ENCODE measurements around the gene EIF4EBP3. TPM values are rescaled to one million over a fixed set of nuclear protein-coding genes. Genes with fewer than 3 reads are reported as not detected.

EIF4EBP3 gene
- total RNA-seq, 4 donors from 2014 or later: 19.2 to 46.1 (median 30.3) TPM

DNA sequence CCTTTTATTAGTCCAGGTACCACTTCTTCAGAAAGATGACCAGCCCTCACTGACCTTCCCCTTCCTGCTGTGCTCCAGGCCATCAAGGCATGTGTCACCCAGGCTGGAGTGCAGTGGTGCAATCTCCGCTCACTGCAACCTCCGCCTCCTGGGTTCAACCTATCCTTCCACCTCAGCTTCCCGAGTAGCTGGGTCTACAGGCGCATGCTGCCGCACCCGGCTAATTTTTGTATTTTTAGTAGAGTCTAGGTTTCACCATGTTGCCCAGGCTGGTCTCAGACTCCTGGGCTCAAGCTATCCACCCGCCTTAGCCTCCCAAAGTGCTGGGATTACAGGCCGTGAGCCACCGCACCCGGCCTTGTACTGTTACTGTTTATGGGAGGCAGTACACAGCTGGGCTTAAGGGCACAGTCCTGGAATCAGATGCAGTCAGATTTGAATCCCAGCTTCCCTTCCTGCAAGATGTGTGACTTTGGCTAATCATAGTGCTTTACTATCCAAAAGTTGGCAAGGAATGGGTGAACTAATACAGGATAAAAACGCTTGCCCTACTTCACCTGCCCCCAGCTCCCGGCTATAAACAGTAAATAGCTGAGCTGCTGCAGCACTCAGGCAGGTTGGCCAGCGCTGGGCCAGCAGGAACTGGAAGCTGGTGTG is 483 bp upstream of the EIF4EBP3 start:
- peaks cover 55% of the 10 kb centered on the region for H3K36me3 ChIP-seq
- H3K4me3 ChIP-seq: peak overlapping the region; percentile 60

GRCh38 chr5:140548300-140548688 is 832 bp downstream of the EIF4EBP3 start:
- 6% methylated on average over 5 of the region's 5 CpGs for WGBS
- Histone ChIP-seq H3K4me3 (peak overlapping the region; percentile 60), H3K27ac (peak overlapping the region; percentile 97), H3K36me3 (peaks cover 45% of the 10 kb centered on the region), H3K9me3 (no peaks in the 10 kb centered on the region), H3K27me3 (no peaks in the 10 kb centered on the region), H3K4me1 (peaks cover 39% of the 10 kb centered on the region)
- TF ChIP-seq, protein P1, sequence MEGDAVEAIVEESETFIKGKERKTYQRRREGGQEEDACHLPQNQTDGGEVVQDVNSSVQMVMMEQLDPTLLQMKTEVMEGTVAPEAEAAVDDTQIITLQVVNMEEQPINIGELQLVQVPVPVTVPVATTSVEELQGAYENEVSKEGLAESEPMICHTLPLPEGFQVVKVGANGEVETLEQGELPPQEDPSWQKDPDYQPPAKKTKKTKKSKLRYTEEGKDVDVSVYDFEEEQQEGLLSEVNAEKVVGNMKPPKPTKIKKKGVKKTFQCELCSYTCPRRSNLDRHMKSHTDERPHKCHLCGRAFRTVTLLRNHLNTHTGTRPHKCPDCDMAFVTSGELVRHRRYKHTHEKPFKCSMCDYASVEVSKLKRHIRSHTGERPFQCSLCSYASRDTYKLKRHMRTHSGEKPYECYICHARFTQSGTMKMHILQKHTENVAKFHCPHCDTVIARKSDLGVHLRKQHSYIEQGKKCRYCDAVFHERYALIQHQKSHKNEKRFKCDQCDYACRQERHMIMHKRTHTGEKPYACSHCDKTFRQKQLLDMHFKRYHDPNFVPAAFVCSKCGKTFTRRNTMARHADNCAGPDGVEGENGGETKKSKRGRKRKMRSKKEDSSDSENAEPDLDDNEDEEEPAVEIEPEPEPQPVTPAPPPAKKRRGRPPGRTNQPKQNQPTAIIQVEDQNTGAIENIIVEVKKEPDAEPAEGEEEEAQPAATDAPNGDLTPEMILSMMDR (IDR thresholded peaks at IDR 0.05): no peak
- no peak for TF ChIP-seq POLR2AphosphoS5 (IDR thresholded peaks at IDR 0.05)
- no peak for TF ChIP-seq EP300 (IDR thresholded peaks at IDR 0.05)
- no peak for TF ChIP-seq POLR2A (IDR thresholded peaks at IDR 0.05)
- DNase-seq (ENCODE audit: low spot score in 2 of 2): no peak

More for the DNA sequence above, 483 bp upstream of the EIF4EBP3 start:
- DNase-seq (ENCODE audit: low spot score in 2 of 2): peak in 1 of 2 donors; percentile 66
- peak overlapping the region; percentile 97 for H3K27ac ChIP-seq
- no peaks in the 10 kb centered on the region for H3K9me3 ChIP-seq
- H3K27me3 ChIP-seq: no peaks in the 10 kb centered on the region
- TF ChIP-seq POLR2A (IDR thresholded peaks at IDR 0.05) (no peak), POLR2AphosphoS5 (IDR thresholded peaks at IDR 0.05) (no peak), EP300 (IDR thresholded peaks at IDR 0.05) (no peak)
- TF ChIP-seq, protein P1 (IDR thresholded peaks at IDR 0.05): no peak
- WGBS: 46% methylated on average over 11 of the region's 13 CpGs
- peaks cover 39% of the 10 kb centered on the region for H3K4me1 ChIP-seq

GRCh38 chr5:140548791-140549190 is 1.3 kb downstream of the EIF4EBP3 start:
- peak in 1 of 2 donors; percentile 66 for DNase-seq (ENCODE audit: low spot score in 2 of 2)
- H3K27me3 ChIP-seq: no peaks in the 10 kb centered on the region
- H3K4me1 ChIP-seq: peaks cover 39% of the 10 kb centered on the region
- no peaks in the 10 kb centered on the region for H3K9me3 ChIP-seq
- H3K27ac ChIP-seq: peak overlapping the region; percentile 97
- H3K36me3 ChIP-seq: peaks cover 40% of the 10 kb centered on the region
- TF ChIP-seq EP300 (IDR thresholded peaks at IDR 0.05): no peak
- TF ChIP-seq POLR2AphosphoS5 (IDR thresholded peaks at IDR 0.05): no peak
- TF ChIP-seq, protein P1 (IDR thresholded peaks at IDR 0.05): no peak
- no peak for TF ChIP-seq POLR2A (IDR thresholded peaks at IDR 0.05)
- 89% methylated on average over 5 of the region's 7 CpGs for WGBS
- peak overlapping the region; percentile 60 for H3K4me3 ChIP-seq

DNA sequence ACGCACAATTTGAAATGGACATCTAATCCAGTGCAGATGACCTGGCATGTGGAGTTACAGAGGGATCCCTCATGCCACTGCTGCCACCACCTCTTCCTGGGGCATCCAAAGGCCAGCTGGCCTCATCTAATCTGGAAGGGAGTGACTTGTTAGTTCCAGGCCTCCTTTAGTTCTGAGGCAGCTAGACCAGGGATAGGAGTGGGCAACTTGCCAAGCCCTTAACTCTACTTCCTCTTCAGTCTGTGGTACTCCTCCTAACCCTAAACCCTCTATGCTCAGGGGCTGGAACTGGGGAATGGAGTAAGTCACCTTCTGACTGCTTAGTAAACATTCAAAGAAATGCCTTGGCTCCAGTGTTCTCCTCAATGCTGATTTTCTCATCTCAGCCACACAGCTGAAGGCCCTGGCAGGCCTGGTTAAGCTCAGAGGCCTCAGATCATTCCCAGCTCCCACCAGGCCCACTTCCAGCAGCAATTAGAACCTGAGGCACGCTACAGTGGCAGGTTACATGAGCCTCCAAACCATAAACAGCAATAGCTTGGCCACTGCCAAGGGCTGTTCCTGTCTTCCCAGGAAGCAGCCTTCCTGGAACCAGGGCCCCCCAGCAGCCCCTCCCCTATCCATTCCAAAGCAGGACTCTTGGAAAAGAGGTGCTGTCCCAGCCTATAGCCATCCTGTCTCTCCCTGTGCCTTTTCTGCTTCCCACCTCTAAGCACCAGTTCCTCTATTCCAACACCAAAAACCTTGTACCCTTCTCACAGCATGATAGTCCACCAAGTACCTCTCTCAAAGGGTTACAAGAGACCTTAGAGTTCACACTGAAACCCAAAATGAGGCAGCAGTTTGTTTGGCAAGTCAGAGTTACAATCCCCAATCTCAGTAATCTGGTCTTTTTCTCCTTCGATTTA is 2.0 kb downstream of the EIF4EBP3 start:
- peak; percentile 69 to 82 for DNase-seq (ENCODE audit: low spot score in 2 of 2)
- Histone ChIP-seq H3K36me3 (peaks cover 34% of the 10 kb centered on the region), H3K27ac (peak overlapping the region; percentile 97), H3K9me3 (no peaks in the 10 kb centered on the region), H3K4me3 (no peak overlapping the region), H3K4me1 (peaks cover 44% of the 10 kb centered on the region), H3K27me3 (no peaks in the 10 kb centered on the region)
- 56% methylated on average over 2 of the region's 3 CpGs for WGBS
- TF ChIP-seq POLR2A (IDR thresholded peaks at IDR 0.05): no peak
- no peak for TF ChIP-seq POLR2AphosphoS5 (IDR thresholded peaks at IDR 0.05)
- TF ChIP-seq EP300 (IDR thresholded peaks at IDR 0.05): no peak
- TF ChIP-seq, protein P1 (IDR thresholded peaks at IDR 0.05): no peak
